DMS153 treated with DMSO at 0.1 percent for 48 hours (cell line): Measurements from ENCODE around the gene PIK3IP1.
"Not testable (repeated sequence)": the region's sequence is repeated elsewhere in the genome, so short reads cannot be mapped to it uniquely, and the experiment has no call there.

Experiments
- DNase-seq: peaks from one replicate; lab custom pipeline; 2025; ENCODE audit not compliant: unreplicated experiment; lab: John Stamatoyannopoulos, UW

PIK3IP1 gene

GRCh38 chr22:31253949-31254348, 38.3 kb downstream of the PIK3IP1 start:
- peak; percentile 13 for DNase-seq

- DNase-seq: no peak
Measured at GRCh38 chr22:31250740-31251600, 41.3 kb downstream of the PIK3IP1 start.

GRCh38 chr22:31248965-31249958, 43.0 kb downstream of the PIK3IP1 start:
- DNase-seq: no peak

DNA sequence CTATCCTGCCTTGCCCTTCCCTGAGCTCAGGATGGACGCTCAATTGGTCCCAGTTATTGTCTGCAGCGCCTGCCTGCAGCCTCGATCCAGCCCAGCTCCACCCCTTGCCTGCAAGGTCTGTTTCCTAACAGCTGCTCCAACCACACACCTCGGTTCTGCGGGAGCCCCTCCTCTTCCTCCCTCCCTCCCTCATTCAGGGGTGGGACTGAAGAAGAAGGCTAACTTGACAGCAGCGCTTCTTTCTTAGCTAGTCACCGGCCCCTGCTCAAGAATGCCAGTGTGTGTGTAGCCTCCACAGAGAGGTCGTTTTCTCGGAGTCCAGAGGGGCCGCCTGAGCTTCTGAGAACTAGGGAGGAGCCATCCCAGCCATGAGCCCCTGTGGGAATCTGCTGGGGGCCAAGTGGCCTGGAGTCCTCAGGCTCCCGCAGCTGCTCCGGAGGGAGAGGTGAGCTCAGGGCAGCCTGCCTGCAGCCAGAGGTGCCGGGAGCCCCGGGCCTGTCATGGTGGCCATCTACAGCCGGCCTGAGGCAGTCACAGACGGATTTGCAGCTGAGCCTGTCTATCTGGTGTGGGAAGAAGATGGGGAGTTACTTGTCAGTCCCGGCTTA, 44.0 kb downstream of the PIK3IP1 start:
- no peak for DNase-seq

- DNase-seq: no peak
Measured at GRCh38 chr22:31247726-31248125, 44.6 kb downstream of the PIK3IP1 start.

GRCh38 chr22:31246687-31247086, 45.6 kb downstream of the PIK3IP1 start:
- no peak for DNase-seq

DNA sequence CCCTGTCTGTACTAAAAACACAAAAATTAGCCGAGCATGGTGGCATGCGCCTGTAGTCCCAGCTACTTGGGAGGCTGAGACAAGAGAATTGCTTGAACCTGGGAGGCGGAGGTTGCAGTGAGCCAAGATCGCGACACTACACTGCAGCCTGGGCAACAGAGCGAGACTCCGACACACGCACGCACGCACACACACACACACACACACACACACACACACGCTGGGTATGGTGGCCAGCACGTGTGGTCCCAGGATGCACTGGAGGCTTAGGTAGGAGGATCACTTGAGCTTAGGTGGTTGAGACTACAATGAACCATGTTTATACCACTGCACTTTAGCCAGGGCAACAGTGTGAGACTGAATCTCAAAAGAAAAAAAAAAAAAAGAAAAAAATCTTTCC, 46.3 kb downstream of the PIK3IP1 start:
- not testable (repeated sequence) for DNase-seq

GRCh38 chr22:31244943-31245451, 47.3 kb downstream of the PIK3IP1 start:
- DNase-seq: no peak

DNA sequence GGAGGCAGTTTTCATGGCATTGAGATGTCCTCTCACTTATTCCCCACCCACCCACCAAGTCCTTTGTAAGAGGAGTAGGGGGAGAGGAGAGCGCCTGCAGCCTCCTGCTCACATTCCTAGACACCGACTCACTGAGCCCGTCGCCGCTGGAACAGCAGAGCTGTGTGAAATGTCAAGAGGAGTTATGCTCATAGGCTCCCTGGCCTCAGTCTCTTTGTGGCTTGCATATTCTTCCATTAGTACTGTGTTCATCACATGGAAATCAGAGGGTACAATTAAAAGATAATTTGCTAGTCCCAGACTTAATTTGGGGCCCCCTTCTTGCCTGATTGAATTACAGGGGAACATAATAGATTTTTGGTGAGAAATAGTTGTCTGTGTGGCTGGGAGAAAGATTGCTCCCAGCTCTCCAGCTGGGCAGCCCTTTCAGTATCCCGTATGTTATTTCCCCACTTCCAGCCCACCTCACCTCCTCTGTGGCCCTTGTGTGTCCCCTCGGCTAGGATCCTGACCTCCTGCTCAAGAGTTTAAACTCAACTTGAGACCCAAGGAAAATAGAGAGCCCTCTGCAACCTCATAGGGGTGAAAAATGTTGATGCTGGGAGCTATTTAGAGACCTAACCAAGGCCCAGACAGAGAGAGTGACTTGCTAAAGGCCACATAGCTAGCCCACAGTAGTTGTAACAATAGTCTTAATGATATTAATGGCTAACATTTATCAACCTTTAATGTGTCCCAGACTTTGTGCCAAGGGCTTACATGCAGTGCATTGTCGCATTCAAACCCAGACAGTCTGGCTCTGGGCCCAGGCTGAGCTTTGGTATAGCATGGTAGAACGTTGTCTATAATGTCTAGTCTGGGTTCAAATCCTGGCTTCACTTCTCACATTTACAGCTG, 48.0 kb downstream of the PIK3IP1 start:
- DNase-seq: no peak

GRCh38 chr22:31243339-31244045, 48.8 kb downstream of the PIK3IP1 start:
- no peak for DNase-seq

DNA sequence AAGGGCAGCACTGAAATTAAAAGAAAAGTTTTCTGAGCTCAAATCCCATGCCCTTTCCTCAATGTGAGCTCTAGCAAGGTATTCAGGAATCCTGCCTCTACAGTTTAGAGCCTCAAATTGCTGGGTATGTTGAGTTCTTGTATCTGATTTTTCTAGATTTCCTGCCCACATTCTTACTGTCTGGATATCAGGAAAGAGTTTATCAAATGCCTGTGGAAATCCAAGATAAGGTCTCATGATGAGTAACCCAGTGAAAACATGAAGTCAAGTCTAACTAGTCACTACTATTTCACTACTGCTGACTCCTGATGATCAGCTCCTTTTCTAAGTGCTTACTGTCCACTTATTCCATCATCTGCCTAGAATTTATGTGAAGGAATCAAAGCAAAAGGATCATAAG, 50.4 kb downstream of the PIK3IP1 start:
- no peak for DNase-seq

- no peak for DNase-seq
Measured at GRCh38 chr22:31241200-31241599, 51.1 kb downstream of the PIK3IP1 start.

DNA sequence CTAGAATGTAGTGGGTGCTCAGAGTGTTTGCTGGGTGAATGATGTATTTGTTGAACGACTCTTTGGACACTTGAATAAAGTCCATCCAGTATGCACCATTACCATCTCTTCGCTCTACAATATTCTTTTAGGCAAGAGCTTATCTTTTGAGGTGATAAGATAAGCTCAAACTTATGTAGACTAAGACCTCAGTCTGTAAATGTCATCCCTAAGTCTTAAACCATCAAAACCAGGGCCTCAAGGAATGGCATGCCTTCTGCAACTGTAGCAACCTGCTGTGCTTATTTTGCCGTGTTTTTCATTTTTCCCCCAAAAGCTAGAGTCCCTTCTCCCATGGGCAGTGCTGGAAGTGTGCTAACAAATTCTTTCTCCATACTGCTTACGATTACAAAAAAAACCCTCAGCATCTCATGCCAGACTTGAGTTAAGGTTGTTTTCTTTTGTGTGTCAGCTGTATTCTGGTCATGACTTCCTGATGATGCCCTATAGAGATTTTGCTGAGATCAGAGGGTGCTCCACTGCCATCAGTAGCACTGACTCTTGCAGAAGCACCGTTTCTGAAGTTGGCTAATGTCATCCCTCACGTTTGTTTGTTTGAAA, 52.4 kb downstream of the PIK3IP1 start:
- DNase-seq: no peak

- DNase-seq: no peak
Measured at GRCh38 chr22:31238057-31238456, 54.2 kb downstream of the PIK3IP1 start.

- not testable (repeated sequence) for DNase-seq
Measured at GRCh38 chr22:31236044-31236443, 56.2 kb downstream of the PIK3IP1 start.

- DNase-seq: no peak
Measured at GRCh38 chr22:31235081-31235480, 57.2 kb downstream of the PIK3IP1 start.

DNA sequence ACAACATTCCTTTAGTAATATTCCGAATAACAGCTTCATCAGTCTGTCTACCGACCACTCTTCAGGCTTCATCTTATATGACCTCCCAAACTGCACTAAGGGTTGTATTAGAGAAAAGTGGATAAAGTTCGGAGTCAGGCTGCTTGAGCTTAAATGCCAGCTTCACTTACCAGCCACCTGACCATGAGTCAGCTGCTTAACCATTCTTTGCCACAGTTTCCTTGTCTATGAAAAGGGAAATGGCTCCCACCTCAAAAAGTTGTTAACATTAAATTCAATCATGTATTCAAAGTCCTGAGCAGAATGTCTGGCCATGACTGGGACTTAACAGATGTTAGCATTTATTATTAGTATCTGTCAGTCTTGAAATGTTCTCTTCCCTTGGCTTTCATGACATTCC, 59.3 kb downstream of the PIK3IP1 start:
- no peak for DNase-seq
